GM19023 (cell line): ENCODE results near the gene HOXA6.

Source experiments
- ATAC-seq: cut with Tn5 transposase; IDR thresholded peaks from one replicate; pipeline ENCODE4 v1.9.1; 2021; ENCODE audit warnings: mild to moderate bottlenecking, moderate library complexity; ENCODE audit not compliant: unreplicated experiment

Gene HOXA6

GRCh38 chr7:27147199-27148030 is at the start of gene HOXA6:
Gene HOXA6 (minus strand): TSS chr7:27147774. CDS start chr7:27147749, 25 bp downstream.
- no peak for ATAC-seq

DNA sequence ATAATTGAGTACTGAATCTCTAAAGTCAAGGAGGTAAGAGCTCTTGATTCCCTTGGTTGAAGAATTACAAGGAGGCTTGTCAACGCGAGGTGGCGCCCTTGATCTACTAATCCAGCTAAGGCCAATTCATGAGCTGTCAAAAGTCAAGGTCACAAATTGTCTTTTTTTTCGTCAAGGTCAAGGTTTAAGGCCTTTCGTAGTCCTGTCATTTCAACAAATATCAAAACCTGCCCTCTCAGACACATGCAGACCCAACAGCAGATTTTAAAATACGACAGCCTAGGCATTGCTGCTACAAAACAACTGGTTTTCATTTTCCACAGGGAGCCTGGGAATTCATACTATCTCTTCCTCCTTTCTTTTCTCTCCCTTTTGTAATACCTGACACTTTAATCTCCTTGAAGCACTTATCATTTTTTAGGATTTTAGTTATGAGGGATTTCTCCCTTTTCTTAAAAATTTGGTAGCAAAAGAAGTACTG is 48.8 kb upstream of the HOXA6 start:
- ATAC-seq, result no peak

GRCh38 chr7:27194686-27195379 is 47.3 kb upstream of the HOXA6 start:
- ATAC-seq, result no peak

- ATAC-seq, result no peak
Measured at GRCh38 chr7:27194002-27194352, 46.4 kb upstream of the HOXA6 start.

GRCh38 chr7:27193335-27194001 is 45.9 kb upstream of the HOXA6 start:
- ATAC-seq, result no peak

DNA sequence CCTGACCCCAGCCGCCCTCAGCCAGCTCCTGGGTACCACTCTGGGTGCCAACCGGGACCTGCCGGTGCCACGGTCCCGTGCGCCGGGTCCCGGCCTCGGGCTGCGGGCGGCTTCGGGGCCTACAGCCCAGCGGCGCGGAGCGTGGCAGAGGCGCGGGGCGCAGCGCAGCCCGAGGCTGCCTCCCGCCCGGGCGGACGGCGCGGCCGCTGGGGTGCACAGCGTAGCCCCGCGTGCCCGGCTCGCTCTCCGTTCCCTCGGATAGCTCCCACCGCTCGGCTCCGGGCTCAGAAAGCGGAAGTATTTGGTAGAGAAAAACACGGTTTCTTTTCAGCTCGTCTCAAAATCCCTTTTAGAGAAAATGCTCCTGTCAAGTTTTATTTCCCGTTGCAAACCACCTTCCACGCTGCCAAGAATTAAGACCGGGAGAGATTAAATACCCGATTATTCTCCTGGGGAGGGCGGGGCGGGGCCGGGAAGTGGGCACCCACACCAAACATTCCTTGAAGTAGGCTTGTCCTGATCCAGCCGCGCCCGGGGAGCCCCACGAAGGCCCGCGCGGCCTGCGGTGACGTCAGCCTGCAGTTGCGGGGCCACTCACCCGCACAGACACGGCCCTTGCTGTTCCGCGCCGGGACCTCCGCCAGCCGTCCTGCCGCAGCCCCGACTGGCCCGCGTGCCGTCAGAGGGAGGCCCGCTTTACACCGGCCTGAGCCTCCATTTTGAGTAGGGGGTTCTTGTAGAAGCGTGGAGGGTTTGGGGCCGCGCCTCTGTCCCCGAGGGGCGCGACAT is 45.2 kb upstream of the HOXA6 start:
- ATAC-seq, result no peak

- no peak for ATAC-seq
Measured at GRCh38 chr7:27191833-27192545, 44.4 kb upstream of the HOXA6 start.

DNA sequence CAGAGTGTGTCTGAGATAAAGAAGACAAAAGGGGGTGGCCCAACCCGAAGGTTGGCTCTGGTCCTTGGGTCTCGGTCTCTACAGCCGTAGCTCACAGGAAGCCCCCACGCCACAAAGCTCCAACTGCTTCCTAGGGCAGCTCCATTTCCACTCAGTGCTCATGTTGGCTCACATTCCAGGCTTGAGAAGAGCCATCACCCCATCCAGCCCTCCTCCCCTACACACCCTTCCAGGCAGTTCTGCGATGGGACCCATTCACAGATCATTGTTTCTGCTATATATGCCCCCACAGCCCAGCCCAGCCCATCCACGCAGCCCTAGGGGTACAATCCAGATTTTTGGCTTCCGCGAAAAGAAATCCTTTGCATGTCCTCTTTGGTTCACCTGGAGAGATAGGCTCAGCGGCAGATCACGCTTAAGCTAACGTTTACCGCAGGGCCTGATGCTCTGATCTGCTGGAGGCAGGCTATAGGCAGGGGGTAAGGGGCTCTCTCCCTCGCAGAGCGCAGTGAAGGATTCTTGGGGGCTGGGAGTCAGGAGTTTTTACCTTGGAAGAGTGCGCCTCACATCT is 43.7 kb upstream of the HOXA6 start:
- no peak for ATAC-seq

GRCh38 chr7:27189997-27190748 is 42.6 kb upstream of the HOXA6 start:
- ATAC-seq, result no peak

- no peak for ATAC-seq
Measured at GRCh38 chr7:27189295-27189996, 41.9 kb upstream of the HOXA6 start.

GRCh38 chr7:27188386-27189294 is 41.1 kb upstream of the HOXA6 start:
- no peak for ATAC-seq

DNA sequence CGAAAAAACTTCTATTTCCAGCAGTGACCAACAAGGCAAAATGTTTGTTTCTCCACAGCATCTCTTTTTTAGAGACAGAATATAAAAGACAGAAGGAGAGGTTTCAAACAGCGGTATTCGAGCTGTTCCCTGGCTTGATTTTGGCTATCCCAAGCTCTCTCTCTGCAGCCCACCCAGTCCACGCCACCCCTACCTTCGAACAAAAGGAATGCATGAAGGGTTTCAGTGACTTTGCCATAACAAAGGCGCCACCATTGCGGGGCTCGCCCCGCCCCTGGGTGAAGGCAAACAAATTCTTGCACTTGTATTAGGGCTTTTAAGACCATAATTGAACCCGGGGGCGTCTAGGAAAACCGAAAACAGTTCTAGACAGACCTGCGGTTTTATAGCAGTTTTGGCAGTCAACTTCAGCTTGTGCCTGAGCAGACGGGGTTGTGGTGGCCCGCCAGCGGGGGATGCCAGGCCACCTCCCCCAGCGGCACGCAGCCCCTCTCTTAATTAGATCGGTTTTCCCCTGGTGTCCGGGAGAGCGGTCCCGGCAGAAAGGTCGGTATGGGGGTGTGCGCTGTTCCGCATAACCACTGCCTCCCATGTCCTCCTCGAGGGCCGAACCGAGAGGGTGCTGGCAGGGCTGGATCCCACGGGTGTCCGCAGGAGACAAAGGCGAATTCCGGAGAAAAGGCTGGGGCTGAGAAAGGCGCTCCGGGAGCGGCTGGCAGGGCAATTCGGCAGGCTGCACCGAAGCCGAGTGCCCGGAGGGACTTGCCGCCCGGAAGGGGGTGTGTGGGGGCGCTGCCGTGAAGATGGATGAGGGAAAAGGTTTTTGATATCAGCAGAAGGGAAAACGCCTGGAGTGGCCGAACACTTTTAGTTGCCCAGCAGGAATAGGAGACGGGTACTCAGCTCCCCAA is 40.2 kb upstream of the HOXA6 start:
- ATAC-seq, result no peak

- no peak for ATAC-seq
Measured at GRCh38 chr7:27186668-27187474, 39.3 kb upstream of the HOXA6 start.

- ATAC-seq, result no peak
Measured at GRCh38 chr7:27185854-27186667, 38.5 kb upstream of the HOXA6 start.
